Sigmoid colon (tissue), 4 donors: ENCODE data around the gene BOLA2B.
"Not testable (repeated sequence)": the region's sequence is repeated elsewhere in the genome, so short reads cannot be mapped to it uniquely, and the experiment has no call there.

Experiments
- CTCF ChIP-seq, 4 experiments: fragments of 450-650 bp in 3 of 4; fragments of 200-600 bp in 1 of 4; IDR thresholded peaks; one replicate each; pipeline ENCODE4 v1.5.1; 2016 to 2019; ENCODE audit warnings: antibody characterized with exemption in 4 of 4, mild to moderate bottlenecking in 3 of 4, moderate library complexity in 2 of 4
- POLR2A ChIP-seq, 2 donors: fragments of 450-650 bp; IDR thresholded peaks; one replicate each; pipeline ENCODE4 v1.6.1; 2016; ENCODE audit warnings: antibody characterized with exemption in 2 of 2, mild to moderate bottlenecking in 2 of 2, moderate library complexity in 2 of 2
- POLR2AphosphoS5 ChIP-seq, 4 donors: sonication (generic); formaldehyde crosslinking; IDR thresholded peaks; one replicate each; pipeline ENCODE4 v1.6.1; 2017; ENCODE audit warnings: antibody characterized with exemption in 4 of 4

- TF ChIP-seq CTCF, POLR2AphosphoS5, POLR2A (IDR thresholded peaks at IDR 0.05): not testable (repeated sequence)
These were observed 16.6 kb downstream of the BOLA2B start for GRCh38 chr16:30176876-30177275.
